GM23338 (cell line): ENCODE results near the gene IWS1. TPM values are rescaled to one million over a fixed set of nuclear protein-coding genes. Genes with fewer than 3 reads are reported as not detected.

Experiments used
- CREB1 ChIP-seq: fragments of 250-450 bp; sonication (Bioruptor Pico); IDR thresholded peaks from 2 replicates; pipeline ENCODE4 v1.5.0; 2020; ENCODE audit warnings: low read depth, mild to moderate bottlenecking, moderate library complexity
- EZH2phosphoT487 ChIP-seq: fragments of 200-600 bp; sonication (generic); IDR thresholded peaks from one replicate; pipeline ENCODE4 v1.8.1; 2018; ENCODE audit warnings: antibody characterized with exemption; ENCODE audit not compliant: unreplicated experiment
- NANOG ChIP-seq: IDR thresholded peaks from 2 replicates; pipeline ENCODE4 v1.6.1; 2016; ENCODE audit warnings: antibody characterized with exemption, borderline replicate concordance
- POLR2AphosphoS5 ChIP-seq: IDR thresholded peaks from 2 replicates; pipeline ENCODE4 v1.6.1; 2016; ENCODE audit warnings: antibody characterized with exemption, low read depth
- STAT1 ChIP-seq: IDR thresholded peaks from one replicate; pipeline ENCODE4 v1.6.1; 2016; ENCODE audit warnings: antibody characterized with exemption; ENCODE audit not compliant: unreplicated experiment
- ZNF114 ChIP-seq: fragments of 250-450 bp; sonication (Bioruptor Pico); IDR thresholded peaks from 2 replicates; pipeline ENCODE4 v1.5.0; 2020; ENCODE audit warnings: mild to moderate bottlenecking, moderate library complexity
- ZNF331 ChIP-seq: fragments of 250-450 bp; sonication (Bioruptor Pico); IDR thresholded peaks from 2 replicates; pipeline ENCODE4 v1.5.0; 2020; ENCODE audit warnings: low read depth, mild to moderate bottlenecking, moderate library complexity
- polyA plus RNA-seq: library from polyadenylated mRNA; unstranded; fragments of >200 nt; fragmentation: Nextera tagmentation; extraction: Ambion mirVana; gene quantifications from 2 replicates; pipeline ENCODE4 v1.2.1, GENCODE V29; 2016
- total RNA-seq: library from RNA; depleted of rRNA; stranded (reverse); fragments of >200 nt; shearing (Covaris generic); gene quantifications from 2 replicates; pipeline ENCODE4 v1.2.3, GENCODE V29; 2014
- TF ChIP-seq, protein P1 (sequence below): fragments of 250-450 bp; sonication (Bioruptor Pico); IDR thresholded peaks from 2 replicates; pipeline ENCODE4 v1.5.0; 2020; ENCODE audit warnings: mild to moderate bottlenecking, moderate library complexity
- TF ChIP-seq, protein P2 (sequence below): IDR thresholded peaks from 2 replicates; pipeline ENCODE4 v1.6.1; 2016; ENCODE audit warnings: antibody characterized with exemption
- TF ChIP-seq, protein P3 (sequence below), 2 experiments: fragments of 200-600 bp in 1 of 2; sonication (generic) in 1 of 2; conservative IDR thresholded peaks; 2 replicates each; pipeline versions ENCODE4 v1.5.1 to v1.6.1; 2016 to 2017; ENCODE audit warnings: antibody characterized with exemption in 2 of 2, low read depth in 2 of 2, mild to moderate bottlenecking in 2 of 2, moderate library complexity in 1 of 2

The IWS1 gene
- total and polyA plus RNA-seq, 2 experiments from 2014 or later, result 82.8 to 97.2 TPM

DNA sequence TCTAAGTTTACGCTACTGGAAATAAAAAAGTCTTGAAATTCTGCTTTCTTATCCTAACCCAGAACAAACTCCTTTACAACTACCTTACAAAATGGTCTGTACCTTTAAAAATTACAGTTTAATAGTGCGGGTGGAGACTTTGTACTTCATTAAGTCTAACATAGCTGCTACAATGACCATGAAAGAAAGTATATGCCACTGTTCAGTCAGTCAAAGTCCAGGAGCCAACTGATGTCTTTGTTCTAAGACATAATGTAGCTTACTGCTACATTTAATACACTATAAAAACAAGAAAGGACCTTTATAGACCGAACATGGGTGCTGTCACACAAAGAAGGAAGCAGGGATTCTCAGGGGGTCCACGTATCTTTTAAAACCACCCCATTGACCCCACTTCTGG lies 36.0 kb downstream of the IWS1 start (continued):
- TF ChIP-seq, protein P1, sequence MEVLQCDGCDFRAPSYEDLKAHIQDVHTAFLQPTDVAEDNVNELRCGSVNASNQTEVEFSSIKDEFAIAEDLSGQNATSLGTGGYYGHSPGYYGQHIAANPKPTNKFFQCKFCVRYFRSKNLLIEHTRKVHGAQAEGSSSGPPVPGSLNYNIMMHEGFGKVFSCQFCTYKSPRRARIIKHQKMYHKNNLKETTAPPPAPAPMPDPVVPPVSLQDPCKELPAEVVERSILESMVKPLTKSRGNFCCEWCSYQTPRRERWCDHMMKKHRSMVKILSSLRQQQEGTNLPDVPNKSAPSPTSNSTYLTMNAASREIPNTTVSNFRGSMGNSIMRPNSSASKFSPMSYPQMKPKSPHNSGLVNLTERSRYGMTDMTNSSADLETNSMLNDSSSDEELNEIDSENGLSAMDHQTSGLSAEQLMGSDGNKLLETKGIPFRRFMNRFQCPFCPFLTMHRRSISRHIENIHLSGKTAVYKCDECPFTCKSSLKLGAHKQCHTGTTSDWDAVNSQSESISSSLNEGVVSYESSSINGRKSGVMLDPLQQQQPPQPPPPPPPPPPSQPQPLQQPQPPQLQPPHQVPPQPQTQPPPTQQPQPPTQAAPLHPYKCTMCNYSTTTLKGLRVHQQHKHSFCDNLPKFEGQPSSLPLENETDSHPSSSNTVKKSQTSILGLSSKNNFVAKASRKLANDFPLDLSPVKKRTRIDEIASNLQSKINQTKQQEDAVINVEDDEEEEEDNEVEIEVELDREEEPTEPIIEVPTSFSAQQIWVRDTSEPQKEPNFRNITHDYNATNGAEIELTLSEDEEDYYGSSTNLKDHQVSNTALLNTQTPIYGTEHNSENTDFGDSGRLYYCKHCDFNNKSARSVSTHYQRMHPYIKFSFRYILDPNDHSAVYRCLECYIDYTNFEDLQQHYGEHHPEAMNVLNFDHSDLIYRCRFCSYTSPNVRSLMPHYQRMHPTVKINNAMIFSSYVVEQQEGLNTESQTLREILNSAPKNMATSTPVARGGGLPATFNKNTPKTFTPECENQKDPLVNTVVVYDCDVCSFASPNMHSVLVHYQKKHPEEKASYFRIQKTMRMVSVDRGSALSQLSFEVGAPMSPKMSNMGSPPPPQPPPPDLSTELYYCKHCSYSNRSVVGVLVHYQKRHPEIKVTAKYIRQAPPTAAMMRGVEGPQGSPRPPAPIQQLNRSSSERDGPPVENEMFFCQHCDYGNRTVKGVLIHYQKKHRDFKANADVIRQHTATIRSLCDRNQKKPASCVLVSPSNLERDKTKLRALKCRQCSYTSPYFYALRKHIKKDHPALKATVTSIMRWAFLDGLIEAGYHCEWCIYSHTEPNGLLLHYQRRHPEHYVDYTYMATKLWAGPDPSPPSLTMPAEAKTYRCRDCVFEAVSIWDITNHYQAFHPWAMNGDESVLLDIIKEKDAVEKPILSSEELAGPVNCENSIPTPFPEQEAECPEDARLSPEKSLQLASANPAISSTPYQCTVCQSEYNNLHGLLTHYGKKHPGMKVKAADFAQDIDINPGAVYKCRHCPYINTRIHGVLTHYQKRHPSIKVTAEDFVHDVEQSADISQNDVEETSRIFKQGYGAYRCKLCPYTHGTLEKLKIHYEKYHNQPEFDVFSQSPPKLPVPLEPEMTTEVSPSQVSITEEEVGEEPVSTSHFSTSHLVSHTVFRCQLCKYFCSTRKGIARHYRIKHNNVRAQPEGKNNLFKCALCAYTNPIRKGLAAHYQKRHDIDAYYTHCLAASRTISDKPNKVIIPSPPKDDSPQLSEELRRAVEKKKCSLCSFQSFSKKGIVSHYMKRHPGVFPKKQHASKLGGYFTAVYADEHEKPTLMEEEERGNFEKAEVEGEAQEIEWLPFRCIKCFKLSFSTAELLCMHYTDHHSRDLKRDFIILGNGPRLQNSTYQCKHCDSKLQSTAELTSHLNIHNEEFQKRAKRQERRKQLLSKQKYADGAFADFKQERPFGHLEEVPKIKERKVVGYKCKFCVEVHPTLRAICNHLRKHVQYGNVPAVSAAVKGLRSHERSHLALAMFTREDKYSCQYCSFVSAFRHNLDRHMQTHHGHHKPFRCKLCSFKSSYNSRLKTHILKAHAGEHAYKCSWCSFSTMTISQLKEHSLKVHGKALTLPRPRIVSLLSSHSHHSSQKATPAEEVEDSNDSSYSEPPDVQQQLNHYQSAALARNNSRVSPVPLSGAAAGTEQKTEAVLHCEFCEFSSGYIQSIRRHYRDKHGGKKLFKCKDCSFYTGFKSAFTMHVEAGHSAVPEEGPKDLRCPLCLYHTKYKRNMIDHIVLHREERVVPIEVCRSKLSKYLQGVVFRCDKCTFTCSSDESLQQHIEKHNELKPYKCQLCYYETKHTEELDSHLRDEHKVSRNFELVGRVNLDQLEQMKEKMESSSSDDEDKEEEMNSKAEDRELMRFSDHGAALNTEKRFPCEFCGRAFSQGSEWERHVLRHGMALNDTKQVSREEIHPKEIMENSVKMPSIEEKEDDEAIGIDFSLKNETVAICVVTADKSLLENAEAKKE (CRISPR knock-in tag), result no peak
- TF ChIP-seq, protein P2, sequence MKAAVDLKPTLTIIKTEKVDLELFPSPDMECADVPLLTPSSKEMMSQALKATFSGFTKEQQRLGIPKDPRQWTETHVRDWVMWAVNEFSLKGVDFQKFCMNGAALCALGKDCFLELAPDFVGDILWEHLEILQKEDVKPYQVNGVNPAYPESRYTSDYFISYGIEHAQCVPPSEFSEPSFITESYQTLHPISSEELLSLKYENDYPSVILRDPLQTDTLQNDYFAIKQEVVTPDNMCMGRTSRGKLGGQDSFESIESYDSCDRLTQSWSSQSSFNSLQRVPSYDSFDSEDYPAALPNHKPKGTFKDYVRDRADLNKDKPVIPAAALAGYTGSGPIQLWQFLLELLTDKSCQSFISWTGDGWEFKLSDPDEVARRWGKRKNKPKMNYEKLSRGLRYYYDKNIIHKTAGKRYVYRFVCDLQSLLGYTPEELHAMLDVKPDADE, result no peak
- TF ChIP-seq EZH2phosphoT487 (no peak), NANOG (no peak), POLR2AphosphoS5 (no peak), ZNF331 (CRISPR knock-in tag) (no peak), STAT1 (no peak), ZNF114 (CRISPR knock-in tag) (no peak), CREB1 (CRISPR knock-in tag) (no peak)
- TF ChIP-seq, protein P3, sequence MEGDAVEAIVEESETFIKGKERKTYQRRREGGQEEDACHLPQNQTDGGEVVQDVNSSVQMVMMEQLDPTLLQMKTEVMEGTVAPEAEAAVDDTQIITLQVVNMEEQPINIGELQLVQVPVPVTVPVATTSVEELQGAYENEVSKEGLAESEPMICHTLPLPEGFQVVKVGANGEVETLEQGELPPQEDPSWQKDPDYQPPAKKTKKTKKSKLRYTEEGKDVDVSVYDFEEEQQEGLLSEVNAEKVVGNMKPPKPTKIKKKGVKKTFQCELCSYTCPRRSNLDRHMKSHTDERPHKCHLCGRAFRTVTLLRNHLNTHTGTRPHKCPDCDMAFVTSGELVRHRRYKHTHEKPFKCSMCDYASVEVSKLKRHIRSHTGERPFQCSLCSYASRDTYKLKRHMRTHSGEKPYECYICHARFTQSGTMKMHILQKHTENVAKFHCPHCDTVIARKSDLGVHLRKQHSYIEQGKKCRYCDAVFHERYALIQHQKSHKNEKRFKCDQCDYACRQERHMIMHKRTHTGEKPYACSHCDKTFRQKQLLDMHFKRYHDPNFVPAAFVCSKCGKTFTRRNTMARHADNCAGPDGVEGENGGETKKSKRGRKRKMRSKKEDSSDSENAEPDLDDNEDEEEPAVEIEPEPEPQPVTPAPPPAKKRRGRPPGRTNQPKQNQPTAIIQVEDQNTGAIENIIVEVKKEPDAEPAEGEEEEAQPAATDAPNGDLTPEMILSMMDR (conservative IDR thresholded peaks at IDR 0.05; ENCODE audit: low read depth in 2 of 2), result no peak
